Measurements from ENCODE around the gene BCAP31. TPM values are rescaled to one million over a fixed set of nuclear protein-coding genes. Genes with fewer than 3 reads are reported as not detected.
"Not testable (repeated sequence)": the region's sequence is repeated elsewhere in the genome, so short reads cannot be mapped to it uniquely, and the experiment has no call there.

The BCAP31 gene
- total RNA-seq, 1 donor, result 111 TPM

GRCh38 chrX:153735274-153735673, 11.1 kb upstream of the BCAP31 start:
- DNase-seq (ENCODE audit: low read depth), result no peak
- TF ChIP-seq CTCF (IDR thresholded peaks at IDR 0.05; ENCODE audit: insufficient read depth, low read length), result peak; percentile 8
- H3K4me3 ChIP-seq (ENCODE audit: low read depth, low read length), result no peak overlapping the region

- DNase-seq (ENCODE audit: low read depth), result no peak
- TF ChIP-seq CTCF (IDR thresholded peaks at IDR 0.05; ENCODE audit: insufficient read depth, low read length), result no peak
- H3K4me3 ChIP-seq (ENCODE audit: low read depth, low read length), result no peak overlapping the region
Observed at GRCh38 chrX:153734871-153735270, 10.7 kb upstream of the BCAP31 start.

GRCh38 chrX:153733651-153734240, 9.6 kb upstream of the BCAP31 start:
- DNase-seq (ENCODE audit: low read depth), result no peak
- no peak for TF ChIP-seq CTCF (IDR thresholded peaks at IDR 0.05; ENCODE audit: insufficient read depth, low read length)
- H3K4me3 ChIP-seq (ENCODE audit: low read depth, low read length), result no peak overlapping the region

GRCh38 chrX:153732401-153732800, 8.2 kb upstream of the BCAP31 start:
- no peak overlapping the region for H3K4me3 ChIP-seq (ENCODE audit: low read depth, low read length)
- no peak for DNase-seq (ENCODE audit: low read depth)
- TF ChIP-seq CTCF (IDR thresholded peaks at IDR 0.05; ENCODE audit: insufficient read depth, low read length), result no peak

DNA sequence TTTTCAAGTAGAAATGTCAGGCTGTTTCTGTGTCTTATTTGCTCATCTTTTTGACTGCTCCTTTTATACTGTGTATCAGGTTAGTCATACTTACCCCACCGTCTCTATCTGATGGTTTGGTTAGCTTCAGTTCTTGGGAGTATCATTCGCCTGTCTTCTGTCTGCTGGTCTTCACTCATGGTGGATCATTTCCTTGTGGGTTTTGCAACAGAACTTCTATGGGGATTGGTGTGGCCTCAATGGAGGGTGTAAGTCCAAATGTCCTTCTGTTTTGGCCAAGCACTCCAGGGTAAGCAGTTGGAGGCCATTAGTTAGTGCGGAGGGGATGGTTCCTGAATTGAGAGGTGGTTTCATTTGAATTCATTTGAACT, 7.6 kb upstream of the BCAP31 start:
- no peak for DNase-seq (ENCODE audit: low read depth)
- no peak for TF ChIP-seq CTCF (IDR thresholded peaks at IDR 0.05; ENCODE audit: insufficient read depth, low read length)
- H3K4me3 ChIP-seq (ENCODE audit: low read depth, low read length), result no peak overlapping the region

- no peak for TF ChIP-seq CTCF (IDR thresholded peaks at IDR 0.05; ENCODE audit: insufficient read depth, low read length)
- peak; percentile 38 for DNase-seq (ENCODE audit: low read depth)
- H3K4me3 ChIP-seq (ENCODE audit: low read depth, low read length), result no peak overlapping the region
Observed at GRCh38 chrX:153731117-153731844, 7.1 kb upstream of the BCAP31 start.

DNA sequence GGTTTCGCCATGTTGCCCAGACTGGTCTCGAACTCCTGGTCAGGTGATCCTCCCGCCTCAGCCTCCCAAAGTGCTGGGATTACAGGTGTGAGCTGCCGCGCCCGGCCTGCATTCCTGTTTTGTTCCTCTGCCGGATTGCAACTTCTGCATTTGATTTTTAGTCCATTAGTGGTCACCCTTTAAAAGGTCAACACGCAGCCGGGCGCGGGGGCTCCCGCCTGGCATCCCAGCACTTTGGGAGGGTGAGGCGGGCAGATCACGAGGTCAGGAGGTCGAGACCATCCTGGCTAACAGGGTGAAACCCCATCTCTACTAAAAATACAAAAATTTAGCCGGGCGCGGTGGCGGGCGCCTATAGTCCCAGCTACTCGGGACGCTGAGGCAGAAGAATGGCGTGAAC, 5.9 kb upstream of the BCAP31 start:
- DNase-seq (ENCODE audit: low read depth); H3K4me3 ChIP-seq (ENCODE audit: low read depth, low read length): not testable (repeated sequence)
